OCI-LY1 (cell line): ENCODE data around the gene SUSD6.

ENCODE experiments used
- H2AFZ ChIP-seq: fragments of 200-600 bp; sonication (generic), shearing (Covaris generic); 2 replicates; pipeline ENCODE4 v1.6.0; 2014; ENCODE audit warnings: antibody characterized with exemption, mild to moderate bottlenecking, low read length
- H3F3A ChIP-seq: fragments of 200-600 bp; sonication (generic), shearing (Covaris generic); 2 replicates; pipeline ENCODE4 v1.6.0; 2014; ENCODE audit warnings: mild to moderate bottlenecking, antibody characterized with exemption, low read length, moderate library complexity; ENCODE audit not compliant: insufficient read depth
- H3K27ac ChIP-seq: fragments of 200-600 bp; sonication (generic); 2 replicates; pipeline ENCODE4 v1.5.1; 2014; ENCODE audit warnings: low read length, mixed run types, mild to moderate bottlenecking, low read depth; ENCODE audit not compliant: poor library complexity, severe bottlenecking
- H3K27me3 ChIP-seq: fragments of 200-600 bp; sonication (generic); 2 replicates; pipeline ENCODE4 v1.6.0; 2014; ENCODE audit warnings: antibody characterized with exemption, mild to moderate bottlenecking, low read length, moderate library complexity; ENCODE audit not compliant: insufficient read depth
- H3K36me3 ChIP-seq: fragments of 200-600 bp; sonication (generic); 2 replicates; pipeline ENCODE4 v1.6.1; 2014; ENCODE audit warnings: mild to moderate bottlenecking, antibody characterized with exemption, low read length, moderate library complexity, mixed read lengths; ENCODE audit not compliant: insufficient read depth
- H3K4me1 ChIP-seq: fragments of 200-600 bp; sonication (generic); 2 replicates; pipeline ENCODE4 v1.5.1; 2014; ENCODE audit warnings: mild to moderate bottlenecking, low read length, moderate library complexity; ENCODE audit not compliant: insufficient read depth, severe bottlenecking
- H3K4me2 ChIP-seq: fragments of 200-600 bp; sonication (generic), shearing (Covaris generic); 2 replicates; pipeline ENCODE4 v1.6.1; 2014; ENCODE audit warnings: low read length
- H3K4me3 ChIP-seq: fragments of 200-600 bp; sonication (generic); 2 replicates; pipeline ENCODE4 v1.5.1; 2014; ENCODE audit warnings: low read length, low read depth, mild to moderate bottlenecking, mixed read lengths; ENCODE audit not compliant: poor library complexity, severe bottlenecking
- H3K79me2 ChIP-seq: fragments of 200-600 bp; shearing (Covaris generic); 2 replicates; pipeline ENCODE4 v1.6.1; 2016; ENCODE audit warnings: mixed run types, low read length, mixed read lengths; ENCODE audit not compliant: insufficient read depth
- H3K9ac ChIP-seq: fragments of 200-600 bp; sonication (generic), shearing (Covaris generic); 2 replicates; pipeline ENCODE4 v1.6.1; 2014; ENCODE audit warnings: mild to moderate bottlenecking, low read length, mixed read lengths
- H3K9me2 ChIP-seq: fragments of 200-600 bp; sonication (generic), shearing (Covaris generic); 2 replicates; pipeline ENCODE4 v1.6.1; 2014; ENCODE audit warnings: low read depth, mild to moderate bottlenecking, low read length, mixed read lengths
- H3K9me3 ChIP-seq: fragments of 200-600 bp; shearing (Covaris generic); 2 replicates; pipeline ENCODE4 v1.6.1; 2014; ENCODE audit warnings: low read length, mixed read lengths
- H4K20me1 ChIP-seq: fragments of 200-600 bp; sonication (generic), shearing (Covaris generic); 2 replicates; pipeline ENCODE4 v1.6.0; 2016; ENCODE audit warnings: mild to moderate bottlenecking, low read length; ENCODE audit not compliant: insufficient read depth
- EZH2 ChIP-seq: fragments of 200-600 bp; sonication (generic), shearing (Covaris generic); IDR thresholded peaks from 2 replicates; pipeline ENCODE4 v1.8.0; 2017; ENCODE audit warnings: borderline replicate concordance, mixed run types, mild to moderate bottlenecking, antibody characterized with exemption, low read length, moderate library complexity, mixed read lengths
- TF ChIP-seq, protein P1 (sequence below): fragments of 200-600 bp; sonication (generic), shearing (Covaris generic); IDR thresholded peaks from 2 replicates; pipeline ENCODE4 v1.5.1; 2017; ENCODE audit warnings: mild to moderate bottlenecking, antibody characterized with exemption, low read length, moderate library complexity, mixed read lengths

Gene SUSD6

DNA sequence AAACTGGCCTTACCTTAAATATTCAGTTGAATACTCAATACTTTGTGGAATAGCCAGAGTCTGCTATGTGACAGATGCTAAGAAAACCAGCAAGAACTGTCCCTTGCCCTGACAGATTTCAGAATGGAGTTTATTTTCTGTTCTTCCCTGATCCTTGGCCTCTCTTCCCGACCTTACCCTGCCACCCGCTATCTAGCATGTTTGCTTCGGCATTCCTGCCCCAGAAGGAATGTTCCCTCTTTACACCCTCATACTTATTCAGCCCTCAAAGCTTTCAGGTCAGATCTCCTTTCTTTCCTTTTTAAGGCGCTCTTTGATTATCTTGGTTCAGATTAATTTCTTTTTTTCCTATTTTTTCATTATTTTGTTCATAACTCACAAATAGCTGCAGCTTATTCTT lies 21.8 kb downstream of the SUSD6 start:
- Histone ChIP-seq H3F3A (0 out of 2 replicates have a peak, but pooled peaks cover 9% of the 10 kb centered on the region), H3K36me3 (peaks cover 17% of the 10 kb centered on the region; the same call in 1 of the 2 replicates), H3K9me3 (no peaks in the 10 kb centered on the region), H3K9ac (no peak overlapping the region), H3K9me2 (no peaks in the 10 kb centered on the region), H2AFZ (no peak overlapping the region), H4K20me1 (no peaks in the 10 kb centered on the region), H3K79me2 (peaks cover 100% of the 10 kb centered on the region), H3K27ac (no peak overlapping the region), H3K4me1 (peaks cover 100% of the 10 kb centered on the region), H3K4me3 (no peak overlapping the region), H3K27me3 (no peaks in the 10 kb centered on the region), H3K4me2 (no peak overlapping the region)
- no peak for TF ChIP-seq EZH2
- TF ChIP-seq, protein P1, sequence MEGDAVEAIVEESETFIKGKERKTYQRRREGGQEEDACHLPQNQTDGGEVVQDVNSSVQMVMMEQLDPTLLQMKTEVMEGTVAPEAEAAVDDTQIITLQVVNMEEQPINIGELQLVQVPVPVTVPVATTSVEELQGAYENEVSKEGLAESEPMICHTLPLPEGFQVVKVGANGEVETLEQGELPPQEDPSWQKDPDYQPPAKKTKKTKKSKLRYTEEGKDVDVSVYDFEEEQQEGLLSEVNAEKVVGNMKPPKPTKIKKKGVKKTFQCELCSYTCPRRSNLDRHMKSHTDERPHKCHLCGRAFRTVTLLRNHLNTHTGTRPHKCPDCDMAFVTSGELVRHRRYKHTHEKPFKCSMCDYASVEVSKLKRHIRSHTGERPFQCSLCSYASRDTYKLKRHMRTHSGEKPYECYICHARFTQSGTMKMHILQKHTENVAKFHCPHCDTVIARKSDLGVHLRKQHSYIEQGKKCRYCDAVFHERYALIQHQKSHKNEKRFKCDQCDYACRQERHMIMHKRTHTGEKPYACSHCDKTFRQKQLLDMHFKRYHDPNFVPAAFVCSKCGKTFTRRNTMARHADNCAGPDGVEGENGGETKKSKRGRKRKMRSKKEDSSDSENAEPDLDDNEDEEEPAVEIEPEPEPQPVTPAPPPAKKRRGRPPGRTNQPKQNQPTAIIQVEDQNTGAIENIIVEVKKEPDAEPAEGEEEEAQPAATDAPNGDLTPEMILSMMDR, result no peak

DNA sequence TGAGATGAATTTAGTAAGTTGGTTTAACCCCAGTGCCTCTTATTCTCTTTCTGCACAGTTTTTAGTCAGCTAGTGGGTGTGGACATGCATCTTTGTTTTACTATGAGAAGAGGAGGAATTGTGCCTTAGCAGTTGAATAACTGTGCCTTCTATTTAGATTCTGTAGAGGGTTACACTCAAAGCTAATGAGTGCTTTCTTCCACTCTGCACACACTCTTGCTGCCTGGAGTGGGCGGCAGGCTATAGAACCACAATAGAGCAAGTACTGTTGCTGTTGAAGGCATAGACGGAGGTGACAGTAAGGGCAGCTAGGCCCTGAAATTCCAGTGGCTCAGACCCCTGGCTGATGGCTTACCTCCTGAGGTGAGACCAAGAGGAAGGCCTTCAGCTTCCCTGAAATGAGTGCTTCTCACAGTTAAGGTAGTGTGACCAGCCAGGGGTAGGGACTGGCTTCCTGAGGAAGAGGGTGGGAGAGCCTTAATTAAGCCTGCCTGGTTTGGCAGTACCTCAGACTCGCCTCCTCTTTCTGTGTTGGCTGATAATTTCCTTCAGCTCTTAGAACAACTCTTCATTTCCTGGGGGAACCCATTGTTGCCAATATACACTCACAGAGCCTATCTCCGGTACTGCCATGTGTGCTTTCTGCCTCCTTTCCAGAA lies 24.7 kb downstream of the SUSD6 start:
- no peaks in the 10 kb centered on the region for H3K27me3 ChIP-seq
- H3K9me3 ChIP-seq, result peaks cover 8% of the 10 kb centered on the region
- peaks cover 98% of the 10 kb centered on the region for H3K79me2 ChIP-seq
- H3K9ac ChIP-seq, result peak overlapping the region; percentile 28; the same call in 1 of the 2 replicates
- H3F3A ChIP-seq, result no peaks in the 10 kb centered on the region
- H4K20me1 ChIP-seq, result no peaks in the 10 kb centered on the region
- peak overlapping the region; percentile 48 for H3K4me2 ChIP-seq
- TF ChIP-seq EZH2, result no peak
- H3K27ac ChIP-seq, result peak overlapping the region; percentile 58
- no peak overlapping the region for H2AFZ ChIP-seq
- no peak overlapping the region for H3K4me3 ChIP-seq
- H3K4me1 ChIP-seq, result peaks cover 77% of the 10 kb centered on the region
- H3K9me2 ChIP-seq, result no peaks in the 10 kb centered on the region
- peaks cover 34% of the 10 kb centered on the region for H3K36me3 ChIP-seq

DNA sequence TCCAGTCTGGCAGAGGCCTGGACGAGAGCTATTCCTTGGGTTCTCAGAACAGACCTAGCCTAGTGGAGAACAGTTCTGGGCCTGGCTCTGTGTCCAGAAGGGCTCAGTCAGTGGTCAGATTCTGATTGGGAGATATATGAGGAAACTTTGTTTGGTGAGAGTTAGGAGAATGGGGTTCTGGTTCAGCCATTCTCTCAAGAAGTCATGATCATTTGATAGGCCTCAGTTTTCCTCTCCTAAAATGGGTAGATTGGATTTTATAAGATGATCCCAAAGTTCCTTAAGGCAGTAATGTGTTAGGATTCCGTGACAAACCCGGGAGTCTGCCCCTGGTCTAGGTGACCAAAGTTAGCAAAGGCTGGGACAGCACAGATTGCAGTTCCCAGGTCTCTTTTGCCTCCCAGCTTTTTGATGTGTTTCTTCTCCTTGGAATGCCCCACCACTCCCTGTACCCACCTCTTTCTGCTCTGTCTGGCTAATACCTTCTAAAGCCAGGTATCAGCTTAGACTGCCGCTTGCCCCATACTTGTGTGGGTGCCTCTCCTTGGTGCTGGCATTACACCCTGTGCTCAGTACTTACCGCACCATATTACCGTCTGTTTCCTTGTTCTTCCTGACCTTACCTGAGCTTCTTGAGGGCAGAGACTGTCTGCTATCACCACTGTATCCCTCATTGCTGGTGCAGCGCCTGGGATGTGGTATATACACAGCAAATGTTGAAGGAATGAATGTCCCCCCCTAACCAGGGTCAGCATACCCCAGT lies 25.5 kb downstream of the SUSD6 start:
- peaks cover 37% of the 10 kb centered on the region for H3K36me3 ChIP-seq
- peaks cover 13% of the 10 kb centered on the region for H3K9me3 ChIP-seq
- H3K4me2 ChIP-seq, result peak overlapping the region; percentile 48; the same call in 1 of the 2 replicates
- no peaks in the 10 kb centered on the region for H4K20me1 ChIP-seq
- no peaks in the 10 kb centered on the region for H3F3A ChIP-seq
- no peaks in the 10 kb centered on the region for H3K27me3 ChIP-seq
- peaks cover 69% of the 10 kb centered on the region for H3K4me1 ChIP-seq
- H2AFZ ChIP-seq, result no peak overlapping the region
- H3K4me3 ChIP-seq, result no peak overlapping the region
- TF ChIP-seq EZH2, result no peak
- TF ChIP-seq, protein P1, result no peak
- peaks cover 98% of the 10 kb centered on the region for H3K79me2 ChIP-seq
- H3K9me2 ChIP-seq, result no peaks in the 10 kb centered on the region
- peak overlapping the region; percentile 58 for H3K27ac ChIP-seq
- peak overlapping the region; percentile 28; the same call in 1 of the 2 replicates for H3K9ac ChIP-seq
